Loucy (cell line): Measurements from ENCODE around the gene YAP1.

Source experiments
- EZH2phosphoT487 ChIP-seq: fragments of 200-600 bp; IDR thresholded peaks from 2 replicates; pipeline ENCODE4 v1.6.1; 2018; ENCODE audit warnings: antibody characterized with exemption, mild to moderate bottlenecking, moderate library complexity, borderline replicate concordance
- TF ChIP-seq, protein P1 (sequence below): fragments of 200-600 bp; sonication (generic); conservative IDR thresholded peaks from 2 replicates; pipeline ENCODE4 v1.5.1; 2014; ENCODE audit warnings: mild to moderate bottlenecking, antibody characterized with exemption, low read length

DNA sequence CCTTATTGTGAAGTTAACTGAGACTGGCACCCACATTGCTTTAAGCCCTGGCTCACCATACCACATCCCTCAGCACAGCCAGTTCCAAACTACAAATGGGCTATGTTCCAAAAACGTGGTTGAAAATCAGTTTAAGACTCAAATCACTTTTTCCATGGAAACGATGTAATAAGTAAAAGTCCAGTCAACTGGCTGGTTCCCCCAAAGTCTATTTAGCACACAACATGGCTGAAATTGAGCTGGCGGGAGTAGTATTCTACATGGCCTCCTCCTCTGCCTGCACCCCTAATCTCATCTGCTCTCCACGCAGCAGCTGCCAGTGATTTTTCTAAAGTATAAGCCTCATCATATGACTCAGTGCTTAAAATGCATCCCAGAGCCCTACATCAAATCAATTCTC is 166.1 kb downstream of the YAP1 start:
- TF ChIP-seq, protein P1, sequence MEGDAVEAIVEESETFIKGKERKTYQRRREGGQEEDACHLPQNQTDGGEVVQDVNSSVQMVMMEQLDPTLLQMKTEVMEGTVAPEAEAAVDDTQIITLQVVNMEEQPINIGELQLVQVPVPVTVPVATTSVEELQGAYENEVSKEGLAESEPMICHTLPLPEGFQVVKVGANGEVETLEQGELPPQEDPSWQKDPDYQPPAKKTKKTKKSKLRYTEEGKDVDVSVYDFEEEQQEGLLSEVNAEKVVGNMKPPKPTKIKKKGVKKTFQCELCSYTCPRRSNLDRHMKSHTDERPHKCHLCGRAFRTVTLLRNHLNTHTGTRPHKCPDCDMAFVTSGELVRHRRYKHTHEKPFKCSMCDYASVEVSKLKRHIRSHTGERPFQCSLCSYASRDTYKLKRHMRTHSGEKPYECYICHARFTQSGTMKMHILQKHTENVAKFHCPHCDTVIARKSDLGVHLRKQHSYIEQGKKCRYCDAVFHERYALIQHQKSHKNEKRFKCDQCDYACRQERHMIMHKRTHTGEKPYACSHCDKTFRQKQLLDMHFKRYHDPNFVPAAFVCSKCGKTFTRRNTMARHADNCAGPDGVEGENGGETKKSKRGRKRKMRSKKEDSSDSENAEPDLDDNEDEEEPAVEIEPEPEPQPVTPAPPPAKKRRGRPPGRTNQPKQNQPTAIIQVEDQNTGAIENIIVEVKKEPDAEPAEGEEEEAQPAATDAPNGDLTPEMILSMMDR: no peak
- TF ChIP-seq EZH2phosphoT487: no peak
